Measurements from ENCODE around the gene ZC3H7B.

Gene ZC3H7B

GRCh38 chr22:41383085-41383484 lies 81.8 kb downstream of the ZC3H7B start:
- Histone ChIP-seq H3K27ac (ENCODE audit: low read depth, low read length, poor library complexity, severe bottlenecking) (peak overlapping the region; percentile 18), H3K27me3 (ENCODE audit: insufficient read depth, low read length) (no peaks in the 10 kb centered on the region; the same call in 1 of the 2 replicates), H3K9ac (ENCODE audit: low read length) (peak overlapping the region; percentile 78), H3K4me1 (ENCODE audit: insufficient read depth, low read length, severe bottlenecking) (peaks cover 22% of the 10 kb centered on the region), H3K4me3 (ENCODE audit: low read depth, low read length, poor library complexity, severe bottlenecking) (peak overlapping the region; percentile 70), H3F3A (ENCODE audit: insufficient read depth, low read length) (no peaks in the 10 kb centered on the region), H3K79me2 (ENCODE audit: insufficient read depth, low read length) (no peaks in the 10 kb centered on the region), H3K9me2 (ENCODE audit: low read depth, low read length) (no peaks in the 10 kb centered on the region), H3K4me2 (ENCODE audit: low read length) (peak overlapping the region; percentile 72), H3K9me3 (ENCODE audit: low read length) (no peaks in the 10 kb centered on the region), H4K20me1 (ENCODE audit: insufficient read depth, low read length) (no peaks in the 10 kb centered on the region), H3K36me3 (ENCODE audit: insufficient read depth, low read length) (peaks cover 6% of the 10 kb centered on the region; the same call in 1 of the 2 replicates), H2AFZ (ENCODE audit: low read length) (no peak overlapping the region)
- no peak for TF ChIP-seq CTCF (IDR thresholded peaks at IDR 0.05; ENCODE audit: low read length)
- no peak for TF ChIP-seq EZH2 (IDR thresholded peaks at IDR 0.05; ENCODE audit: borderline replicate concordance, low read length)

- Histone ChIP-seq H3K27me3 (ENCODE audit: insufficient read depth, low read length) (no peaks in the 10 kb centered on the region), H3K9ac (ENCODE audit: low read length) (no peak overlapping the region), H3K4me1 (ENCODE audit: insufficient read depth, low read length, severe bottlenecking) (peaks cover 22% of the 10 kb centered on the region), H3K79me2 (ENCODE audit: insufficient read depth, low read length) (no peaks in the 10 kb centered on the region), H4K20me1 (ENCODE audit: insufficient read depth, low read length) (no peaks in the 10 kb centered on the region), H3K9me2 (ENCODE audit: low read depth, low read length) (no peaks in the 10 kb centered on the region), H2AFZ (ENCODE audit: low read length) (no peak overlapping the region), H3K36me3 (ENCODE audit: insufficient read depth, low read length) (peaks cover 15% of the 10 kb centered on the region), H3K4me3 (ENCODE audit: low read depth, low read length, poor library complexity, severe bottlenecking) (no peak overlapping the region), H3K9me3 (ENCODE audit: low read length) (no peaks in the 10 kb centered on the region), H3F3A (ENCODE audit: insufficient read depth, low read length) (no peaks in the 10 kb centered on the region), H3K4me2 (ENCODE audit: low read length) (no peak overlapping the region), H3K27ac (ENCODE audit: low read depth, low read length, poor library complexity, severe bottlenecking) (no peak overlapping the region)
- TF ChIP-seq CTCF (IDR thresholded peaks at IDR 0.05; ENCODE audit: low read length), result no peak
- TF ChIP-seq EZH2 (IDR thresholded peaks at IDR 0.05; ENCODE audit: borderline replicate concordance, low read length), result no peak
Measured at GRCh38 chr22:41384128-41384527, 82.8 kb downstream of the ZC3H7B start.

- Histone ChIP-seq H3K9me3 (ENCODE audit: low read length) (no peaks in the 10 kb centered on the region), H3K27ac (ENCODE audit: low read depth, low read length, poor library complexity, severe bottlenecking) (no peak overlapping the region), H2AFZ (ENCODE audit: low read length) (no peak overlapping the region), H3K4me3 (ENCODE audit: low read depth, low read length, poor library complexity, severe bottlenecking) (no peak overlapping the region), H3K79me2 (ENCODE audit: insufficient read depth, low read length) (no peaks in the 10 kb centered on the region), H3K4me2 (ENCODE audit: low read length) (no peak overlapping the region), H3K36me3 (ENCODE audit: insufficient read depth, low read length) (peaks cover 33% of the 10 kb centered on the region), H3K9me2 (ENCODE audit: low read depth, low read length) (no peaks in the 10 kb centered on the region), H3K4me1 (ENCODE audit: insufficient read depth, low read length, severe bottlenecking) (peaks cover 13% of the 10 kb centered on the region), H4K20me1 (ENCODE audit: insufficient read depth, low read length) (no peaks in the 10 kb centered on the region), H3K27me3 (ENCODE audit: insufficient read depth, low read length) (no peaks in the 10 kb centered on the region), H3F3A (ENCODE audit: insufficient read depth, low read length) (no peaks in the 10 kb centered on the region), H3K9ac (ENCODE audit: low read length) (no peak overlapping the region)
- TF ChIP-seq EZH2 (IDR thresholded peaks at IDR 0.05; ENCODE audit: borderline replicate concordance, low read length) (no peak), CTCF (IDR thresholded peaks at IDR 0.05; ENCODE audit: low read length) (no peak)
Measured at GRCh38 chr22:41387341-41387740, 86.0 kb downstream of the ZC3H7B start.

Data from OCI-LY1 (cell line).